Immature natural killer cell (primary cell): Measurements from ENCODE around the gene ILF2. TPM values are rescaled to one million over a fixed set of nuclear protein-coding genes. Genes with fewer than 3 reads are reported as not detected.
A peak's percentile ranks its signal among the peaks of the same experiment; 100 is the strongest.

Experiments used
- DNase-seq, 3 donors: peaks; one replicate each; pipeline ENCODE4 v3.0.0; 2022; ENCODE audit warnings: mixed read lengths in 1 of 3
- H3K27ac Mint-ChIP-seq, 6 donors: one replicate each; pipeline ENCODE4 v1.8.0; 2020; ENCODE audit warnings: mixed read lengths in 6 of 6, mild to moderate bottlenecking in 5 of 6, inconsistent platforms in 4 of 6, moderate library complexity in 3 of 6
- H3K27me3 Mint-ChIP-seq, 3 donors: one replicate each; pipeline ENCODE4 v1.8.0; 2020 to 2021; ENCODE audit warnings: low read depth in 3 of 3, mild to moderate bottlenecking in 3 of 3, mixed read lengths in 3 of 3, moderate library complexity in 3 of 3, inconsistent platforms in 1 of 3
- H3K36me3 Mint-ChIP-seq, 3 donors: one replicate each; pipeline ENCODE4 v1.8.0; 2020; ENCODE audit warnings: mixed read lengths in 3 of 3, inconsistent platforms in 2 of 3, mild to moderate bottlenecking in 2 of 3
- H3K4me1 Mint-ChIP-seq, 2 donors: one replicate each; pipeline ENCODE4 v1.8.0; 2020; ENCODE audit warnings: inconsistent platforms in 2 of 2, mild to moderate bottlenecking in 2 of 2, mixed read lengths in 2 of 2, moderate library complexity in 1 of 2
- H3K4me3 Mint-ChIP-seq, 5 donors: one replicate each; pipeline ENCODE4 v1.8.0; 2020; ENCODE audit warnings: mild to moderate bottlenecking in 5 of 5, mixed read lengths in 5 of 5, inconsistent platforms in 3 of 5, moderate library complexity in 3 of 5
- H3K9me3 Mint-ChIP-seq, 6 donors: one replicate each; pipeline ENCODE4 v1.8.0; 2020; ENCODE audit warnings: mild to moderate bottlenecking in 6 of 6, mixed read lengths in 6 of 6, inconsistent platforms in 4 of 6, moderate library complexity in 3 of 6
- polyA plus RNA-seq, 3 donors: library from polyadenylated mRNA; unstranded; fragments of 300-500 nt; fragmentation: Illumina TruSeq; gene quantifications; one replicate each; pipeline ENCODE4 v1.2.3, GENCODE V29; 2021

The ILF2 gene
- polyA plus RNA-seq, 3 donors from 2014 or later = 162 to 221 (median 164) TPM

DNA sequence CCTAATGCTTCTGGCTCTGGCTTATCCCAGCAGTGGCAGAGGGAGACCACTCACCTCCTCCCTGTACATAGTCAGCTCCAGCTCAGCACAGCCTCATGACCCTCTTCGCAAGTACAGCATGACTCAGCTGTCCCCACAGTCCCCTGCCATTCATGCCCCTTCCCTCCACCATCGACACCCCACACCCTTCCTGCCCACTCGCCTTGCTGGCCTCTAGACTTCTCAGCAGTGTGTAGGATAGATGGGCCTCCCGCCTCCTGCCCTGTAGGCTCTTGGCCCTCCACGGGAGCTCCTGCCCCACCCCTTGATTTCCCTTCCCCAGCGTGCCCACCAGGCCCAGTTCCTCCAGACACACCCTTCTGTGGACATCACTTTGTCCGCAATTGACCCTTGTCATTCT lies 17.5 kb upstream of the ILF2 start:
- DNase-seq = no peak
- H3K4me1 Mint-ChIP-seq = no peaks in the 10 kb centered on the region
- peaks cover 0 to 7% (median 5%) of the 10 kb centered on the region in 3 donors for H3K27me3 Mint-ChIP-seq
- H3K36me3 Mint-ChIP-seq = no peaks in the 10 kb centered on the region
- no peak overlapping the region for H3K4me3 Mint-ChIP-seq
- H3K27ac Mint-ChIP-seq = no peak overlapping the region
- H3K9me3 Mint-ChIP-seq = peaks cover 0 to 2% (median 0%) of the 10 kb centered on the region in 6 donors

DNA sequence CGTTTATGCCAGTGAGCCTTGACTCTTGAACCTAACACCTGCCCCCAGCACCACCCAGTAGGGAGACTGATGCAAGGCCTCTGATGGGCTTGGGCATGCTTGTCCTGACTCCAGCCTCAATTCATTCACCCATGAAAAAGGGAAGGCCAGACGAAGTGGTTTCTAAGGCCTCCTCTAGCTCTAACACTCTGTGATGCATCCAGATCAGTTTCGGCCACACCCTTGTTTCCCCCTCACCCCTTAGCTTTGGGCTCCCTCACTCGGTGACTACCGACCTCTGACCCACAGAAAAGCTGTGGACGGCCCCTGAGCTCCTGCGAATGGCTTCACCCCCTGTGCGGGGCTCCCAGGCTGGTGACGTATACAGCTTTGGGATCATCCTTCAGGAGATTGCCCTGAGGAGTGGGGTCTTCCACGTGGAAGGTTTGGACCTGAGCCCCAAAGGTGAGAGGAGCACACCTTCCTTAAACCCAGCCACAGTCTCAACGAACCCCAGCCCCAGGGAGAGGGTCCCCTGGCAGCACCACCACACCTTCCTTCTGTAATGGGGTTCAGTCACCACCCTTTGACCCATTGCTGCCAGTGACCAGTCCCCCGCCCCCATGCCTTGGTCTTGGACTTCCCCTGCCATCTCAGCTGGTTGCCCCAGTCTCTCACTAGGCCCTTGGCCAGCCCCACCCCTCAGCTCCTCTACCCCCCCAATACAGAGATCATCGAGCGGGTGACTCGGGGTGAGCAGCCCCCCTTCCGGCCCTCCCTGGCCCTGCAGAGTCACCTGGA lies 16.7 kb upstream of the ILF2 start:
- peaks cover 0 to 7% (median 5%) of the 10 kb centered on the region in 3 donors for H3K27me3 Mint-ChIP-seq
- no peak overlapping the region for H3K4me3 Mint-ChIP-seq
- no peaks in the 10 kb centered on the region for H3K36me3 Mint-ChIP-seq
- no peak overlapping the region for H3K27ac Mint-ChIP-seq
- no peak for DNase-seq
- H3K9me3 Mint-ChIP-seq = peaks cover 0 to 2% (median 0%) of the 10 kb centered on the region in 6 donors
- no peaks in the 10 kb centered on the region for H3K4me1 Mint-ChIP-seq

DNA sequence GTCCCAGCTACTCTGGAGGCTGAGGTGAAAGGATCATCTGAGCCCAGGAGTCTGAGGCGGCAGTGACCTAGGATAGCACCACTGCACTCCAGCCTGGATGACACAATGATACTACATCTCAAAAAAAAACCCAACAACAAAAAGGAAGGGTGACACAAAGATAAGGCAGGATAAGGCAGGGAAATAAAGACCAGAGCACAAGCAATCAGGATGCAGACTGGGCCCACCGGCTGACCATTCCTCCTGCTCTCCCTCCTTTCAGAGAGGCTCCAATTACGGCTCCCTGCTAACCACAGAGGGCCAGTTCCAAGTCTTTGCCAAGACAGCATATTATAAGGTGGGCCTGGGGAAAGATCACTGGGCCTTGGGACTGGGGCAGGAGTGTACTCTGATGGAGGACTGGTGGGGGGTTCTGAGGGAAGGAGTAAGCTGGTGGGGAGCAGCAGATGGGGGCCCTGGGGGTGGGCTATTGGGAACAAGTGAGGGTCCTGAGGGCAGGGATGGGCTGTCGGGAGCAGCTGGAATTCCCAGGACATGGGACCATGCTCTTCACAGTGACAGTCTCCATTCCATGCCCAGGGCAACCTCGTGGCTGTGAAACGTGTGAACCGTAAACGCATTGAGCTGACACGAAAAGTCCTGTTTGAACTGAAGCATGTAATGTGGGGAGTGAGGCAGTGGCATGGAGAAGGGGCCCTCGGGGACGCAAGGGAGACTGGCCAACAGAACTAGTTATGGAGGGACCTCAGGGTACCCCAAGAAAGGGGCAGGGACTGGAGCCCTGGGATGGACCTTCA lies 14.9 kb upstream of the ILF2 start:
- DNase-seq = no peak
- Mint-ChIP-seq H3K4me1 (no peaks in the 10 kb centered on the region), H3K36me3 (no peaks in the 10 kb centered on the region), H3K9me3 (peaks cover 0 to 2% (median 0%) of the 10 kb centered on the region in 6 donors), H3K27me3 (peaks cover 2 to 18% (median 8%) of the 10 kb centered on the region in 3 donors), H3K27ac (no peak overlapping the region), H3K4me3 (no peak overlapping the region)

DNA sequence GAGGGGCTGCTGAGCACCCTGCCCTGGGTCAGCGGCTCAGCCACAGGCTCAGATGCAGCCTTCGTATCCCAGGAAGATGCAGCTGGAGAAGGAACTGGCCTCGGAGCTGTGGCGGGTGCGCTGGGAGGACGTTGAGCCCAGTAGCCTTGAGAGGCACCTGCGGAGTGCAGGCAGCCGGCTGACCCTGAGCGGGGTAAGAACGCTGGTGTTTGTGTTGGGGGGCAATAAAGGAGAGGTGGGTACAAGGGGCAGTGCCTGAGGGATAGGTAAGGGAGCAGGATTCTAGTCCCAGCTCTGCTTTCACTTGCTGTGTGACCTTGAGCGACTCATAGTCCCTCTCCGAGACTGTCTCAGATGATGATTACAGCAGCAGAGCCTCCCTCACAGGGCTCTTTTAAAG lies 14.1 kb upstream of the ILF2 start:
- no peaks in the 10 kb centered on the region for H3K36me3 Mint-ChIP-seq
- no peak overlapping the region for H3K4me3 Mint-ChIP-seq
- peaks cover 2% of the 10 kb centered on the region in 2 donors for H3K4me1 Mint-ChIP-seq
- H3K27ac Mint-ChIP-seq = no peak overlapping the region
- DNase-seq = no peak
- peaks cover 0 to 2% (median 0%) of the 10 kb centered on the region in 6 donors for H3K9me3 Mint-ChIP-seq
- peaks cover 4 to 26% (median 12%) of the 10 kb centered on the region in 3 donors for H3K27me3 Mint-ChIP-seq

DNA sequence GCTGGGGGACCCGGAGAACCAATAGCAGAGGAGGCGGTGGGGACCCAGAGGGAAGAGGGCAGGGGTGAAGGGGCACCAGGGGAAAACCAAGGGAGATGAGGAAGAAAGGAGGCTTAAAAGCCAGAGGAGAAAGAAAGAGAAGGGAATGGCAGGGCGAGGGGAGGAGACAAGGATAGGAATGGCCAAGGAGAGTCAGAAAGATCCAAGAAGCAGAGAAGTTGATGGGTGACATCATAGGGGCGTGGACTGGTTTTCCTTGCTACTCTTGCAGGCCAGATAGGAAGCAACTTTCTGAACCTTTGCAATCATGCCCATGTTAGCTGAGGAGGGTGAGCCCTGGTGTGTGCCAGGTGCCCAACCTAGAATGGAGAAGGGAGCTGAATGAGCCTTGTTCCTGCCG lies 13.1 kb upstream of the ILF2 start:
- peak overlapping the region in 1 of 6 donors; percentile 49 for H3K27ac Mint-ChIP-seq
- H3K9me3 Mint-ChIP-seq = peaks cover 0 to 2% (median 0%) of the 10 kb centered on the region in 6 donors
- no peak for DNase-seq
- H3K4me3 Mint-ChIP-seq = no peak overlapping the region
- no peaks in the 10 kb centered on the region for H3K36me3 Mint-ChIP-seq
- peaks cover 9 to 30% (median 15%) of the 10 kb centered on the region in 3 donors for H3K27me3 Mint-ChIP-seq
- H3K4me1 Mint-ChIP-seq = peaks cover 6% of the 10 kb centered on the region in 2 donors

DNA sequence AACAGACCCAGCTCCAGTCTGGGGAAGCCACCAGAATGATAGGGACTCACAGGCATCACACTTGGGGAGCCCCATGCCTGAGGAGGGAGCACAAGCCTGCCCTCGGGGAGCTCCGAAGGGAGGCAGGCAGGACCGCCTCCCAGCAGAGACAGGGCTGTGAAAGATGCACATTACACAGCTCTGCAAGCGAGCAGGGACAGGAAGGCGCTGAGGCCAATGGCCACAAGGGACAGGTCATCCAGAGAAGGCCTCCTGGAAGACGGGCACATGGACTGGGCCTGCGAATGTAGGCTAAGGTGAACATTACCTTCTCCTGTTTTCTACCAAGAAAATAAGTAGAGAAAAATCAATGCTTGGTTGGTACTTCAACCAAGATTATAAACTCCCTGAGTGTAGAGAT lies 11.9 kb upstream of the ILF2 start:
- no peak overlapping the region for H3K4me3 Mint-ChIP-seq
- H3K27me3 Mint-ChIP-seq = peaks cover 9 to 37% (median 22%) of the 10 kb centered on the region in 3 donors
- H3K36me3 Mint-ChIP-seq = no peaks in the 10 kb centered on the region
- peaks cover 15 to 16% of the 10 kb centered on the region in 2 donors for H3K4me1 Mint-ChIP-seq
- H3K9me3 Mint-ChIP-seq = no peaks in the 10 kb centered on the region
- DNase-seq = no peak
- no peak overlapping the region for H3K27ac Mint-ChIP-seq

DNA sequence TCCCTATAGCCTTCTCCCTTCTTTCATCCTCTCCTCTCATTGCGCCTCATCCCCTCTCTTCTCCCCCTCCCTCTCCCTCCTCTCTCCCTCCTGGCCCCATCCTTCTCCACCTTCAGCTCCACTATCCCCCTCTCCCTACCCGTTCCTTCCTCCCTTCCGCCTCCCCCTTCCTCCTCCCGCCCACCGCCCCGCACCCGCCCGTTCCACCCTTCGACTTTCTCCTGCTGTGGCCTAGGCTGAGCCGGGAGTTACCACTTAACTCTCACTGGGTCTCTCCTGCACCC lies 9.3 kb upstream of the ILF2 start:
- peaks cover 15 to 40% (median 23%) of the 10 kb centered on the region in 3 donors for H3K27me3 Mint-ChIP-seq
- H3K36me3 Mint-ChIP-seq = no peaks in the 10 kb centered on the region
- no peak overlapping the region for H3K27ac Mint-ChIP-seq
- peaks cover 17 to 20% of the 10 kb centered on the region in 2 donors for H3K4me1 Mint-ChIP-seq
- peak overlapping the region in 4 of 5 donors; percentile 26 to 83 (median 74) for H3K4me3 Mint-ChIP-seq
- no peak for DNase-seq
- H3K9me3 Mint-ChIP-seq = no peaks in the 10 kb centered on the region

DNA sequence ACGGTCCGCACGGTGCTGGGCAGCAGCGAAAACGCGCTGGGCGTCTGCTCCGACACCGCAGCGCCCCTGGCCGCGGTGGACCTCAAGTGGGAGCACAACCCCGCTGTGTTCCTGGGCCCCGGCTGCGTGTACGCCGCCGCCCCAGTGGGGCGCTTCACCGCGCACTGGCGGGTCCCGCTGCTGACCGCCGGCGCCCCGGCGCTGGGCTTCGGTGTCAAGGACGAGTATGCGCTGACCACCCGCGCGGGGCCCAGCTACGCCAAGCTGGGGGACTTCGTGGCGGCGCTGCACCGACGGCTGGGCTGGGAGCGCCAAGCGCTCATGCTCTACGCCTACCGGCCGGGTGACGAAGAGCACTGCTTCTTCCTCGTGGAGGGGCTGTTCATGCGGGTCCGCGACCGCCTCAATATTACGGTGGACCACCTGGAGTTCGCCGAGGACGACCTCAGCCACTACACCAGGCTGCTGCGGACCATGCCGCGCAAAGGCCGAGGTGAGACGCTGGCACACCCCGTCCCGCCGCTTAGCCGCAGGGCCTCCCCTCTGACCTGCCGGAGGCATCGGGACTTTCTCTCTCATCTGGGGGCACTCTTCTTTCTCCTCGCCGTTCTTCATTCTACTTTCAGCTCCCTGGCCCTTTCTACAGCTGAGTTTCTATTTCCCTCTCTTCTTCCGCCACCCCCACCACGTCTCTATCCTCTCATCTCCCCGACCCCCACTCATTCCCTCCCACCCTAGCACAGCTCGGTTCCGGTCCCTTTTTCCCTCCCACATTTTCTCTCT lies 8.7 kb upstream of the ILF2 start:
- Mint-ChIP-seq H3K4me1 (peaks cover 17 to 20% of the 10 kb centered on the region in 2 donors), H3K9me3 (no peaks in the 10 kb centered on the region), H3K4me3 (peak overlapping the region; percentile 59 to 83 (median 74)), H3K27ac (peak overlapping the region in 1 of 6 donors; percentile 7), H3K36me3 (no peaks in the 10 kb centered on the region), H3K27me3 (peaks cover 15 to 40% (median 23%) of the 10 kb centered on the region in 3 donors)
- DNase-seq = peak in 2 of 3 donors; percentile 10 to 21

DNA sequence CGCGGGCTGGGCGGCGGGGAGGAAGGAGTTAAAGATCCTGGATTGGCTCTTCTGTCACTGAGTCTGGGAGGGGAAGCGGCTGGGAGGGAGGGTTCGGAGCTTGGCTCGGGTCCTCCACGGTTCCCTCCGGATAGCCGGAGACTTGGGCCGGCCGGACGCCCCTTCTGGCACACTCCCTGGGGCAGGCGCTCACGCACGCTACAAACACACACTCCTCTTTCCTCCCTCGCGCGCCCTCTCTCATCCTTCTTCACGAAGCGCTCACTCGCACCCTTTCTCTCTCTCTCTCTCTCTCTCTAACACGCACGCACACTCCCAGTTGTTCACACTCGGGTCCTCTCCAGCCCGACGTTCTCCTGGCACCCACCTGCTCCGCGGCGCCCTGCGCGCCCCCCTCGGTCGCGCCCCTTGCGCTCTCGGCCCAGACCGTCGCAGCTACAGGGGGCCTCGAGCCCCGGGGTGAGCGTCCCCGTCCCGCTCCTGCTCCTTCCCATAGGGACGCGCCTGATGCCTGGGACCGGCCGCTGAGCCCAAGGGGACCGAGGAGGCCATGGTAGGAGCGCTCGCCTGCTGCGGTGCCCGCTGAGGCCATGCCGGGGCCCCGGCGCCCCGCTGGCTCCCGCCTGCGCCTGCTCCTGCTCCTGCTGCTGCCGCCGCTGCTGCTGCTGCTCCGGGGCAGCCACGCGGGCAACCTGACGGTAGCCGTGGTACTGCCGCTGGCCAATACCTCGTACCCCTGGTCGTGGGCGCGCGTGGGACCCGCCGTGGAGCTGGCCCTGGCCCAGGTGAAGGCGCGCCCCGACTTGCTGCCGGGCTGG lies 7.9 kb upstream of the ILF2 start, which contains the start of gene NPR1:
Gene NPR1 (plus strand): TSS at position 170 of the 818 bp plus-strand sequence. CDS start 421 bp downstream, at position 591.
- Mint-ChIP-seq H3K9me3 (no peaks in the 10 kb centered on the region), H3K27me3 (peaks cover 15 to 37% (median 19%) of the 10 kb centered on the region in 3 donors), H3K4me1 (peaks cover 17 to 20% of the 10 kb centered on the region in 2 donors), H3K27ac (peak within 1 kb of the TSS in 1 of 6 donors; percentile 49), H3K4me3 (peak within 1 kb of the TSS; percentile 73 to 86 (median 83)), H3K36me3 (no peaks in the 10 kb centered on the region)
- DNase-seq = no peak

DNA sequence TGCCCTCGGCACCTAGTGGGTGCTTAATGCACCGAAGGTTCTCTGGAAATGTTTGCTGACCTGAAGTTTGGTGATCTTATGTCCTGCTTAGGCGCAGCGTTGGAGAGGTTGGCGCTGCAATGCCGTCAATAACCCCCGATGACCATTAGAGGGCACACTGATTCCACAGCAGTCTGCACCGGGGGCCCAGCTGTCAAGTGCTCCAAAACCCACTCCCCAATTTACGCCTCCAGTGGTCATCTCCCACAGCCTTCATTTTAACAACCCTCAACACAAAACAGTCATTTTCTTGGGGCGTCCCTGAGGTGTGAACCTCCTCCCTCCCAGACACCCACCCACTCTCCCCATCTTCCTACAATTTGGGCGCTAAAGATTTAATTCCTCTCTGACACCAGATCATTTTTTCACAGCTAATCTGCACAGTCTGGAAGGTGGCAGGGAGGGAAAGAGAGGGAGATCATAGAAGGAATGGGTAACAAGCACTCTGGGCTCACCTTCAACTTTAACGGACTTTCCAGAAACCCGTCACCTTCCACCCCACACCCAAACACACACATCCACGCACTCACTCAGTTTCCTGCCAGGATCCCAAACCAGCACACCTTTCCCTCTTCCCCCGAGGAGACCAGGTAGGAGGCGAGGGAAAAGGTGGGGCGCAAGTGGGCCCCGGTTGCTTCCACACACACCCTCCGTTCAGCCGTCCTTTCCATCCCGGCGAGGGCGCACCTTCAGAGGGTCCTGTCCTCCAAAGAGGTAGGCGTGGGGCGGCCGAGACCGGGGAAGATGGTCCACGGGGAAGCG lies 7.1 kb upstream of the ILF2 start:
- no peaks in the 10 kb centered on the region for H3K36me3 Mint-ChIP-seq
- peak; percentile 29 to 47 (median 44) for DNase-seq
- peaks cover 15 to 37% (median 19%) of the 10 kb centered on the region in 3 donors for H3K27me3 Mint-ChIP-seq
- peaks cover 17 to 25% of the 10 kb centered on the region in 2 donors for H3K4me1 Mint-ChIP-seq
- H3K9me3 Mint-ChIP-seq = no peaks in the 10 kb centered on the region
- H3K27ac Mint-ChIP-seq = no peak overlapping the region
- H3K4me3 Mint-ChIP-seq = peak overlapping the region; percentile 65 to 86 (median 78)

DNA sequence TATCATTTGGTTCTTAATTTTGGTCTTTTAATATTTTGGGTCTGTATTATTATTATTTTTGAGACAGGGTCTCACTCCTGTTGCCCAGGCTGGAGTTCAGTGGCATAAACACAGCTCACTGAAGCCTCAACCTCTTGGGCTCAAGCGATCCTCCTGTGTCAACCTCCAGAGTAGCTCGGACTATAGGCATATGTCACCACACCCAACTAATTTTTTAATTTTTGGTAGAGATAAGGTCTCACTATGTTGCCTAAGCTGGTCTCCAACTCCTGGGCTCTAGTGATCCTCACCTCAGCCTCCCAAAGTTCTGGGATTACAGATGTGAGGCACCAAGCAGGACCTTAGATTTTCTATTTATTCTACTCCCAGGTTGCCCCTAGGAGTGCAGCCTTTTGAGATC lies 2.7 kb upstream of the ILF2 start:
- Mint-ChIP-seq H3K9me3 (no peaks in the 10 kb centered on the region), H3K36me3 (peaks cover 0 to 6% (median 0%) of the 10 kb centered on the region in 3 donors), H3K27ac (peak overlapping the region in 4 of 6 donors; percentile 70 to 78 (median 73)), H3K4me3 (peak overlapping the region in 4 of 5 donors; percentile 52 to 84 (median 68)), H3K27me3 (peaks cover 7 to 12% (median 11%) of the 10 kb centered on the region in 3 donors), H3K4me1 (peaks cover 22 to 24% of the 10 kb centered on the region in 2 donors)
- DNase-seq = no peak
